H1 (cell line): ENCODE data around the gene TIMM8A. TPM values are rescaled to one million over a fixed set of nuclear protein-coding genes. Genes with fewer than 3 reads are reported as not detected.

Source experiments
- CTCF ChIA-PET: fragments of 300-600 bp; sonication (Branson Sonifier 250); formaldehyde crosslinking; loops from one replicate; lab custom pipeline; 2021; ENCODE audit not compliant: partially characterized antibody; lab: Charles Lee
- POLR2A ChIA-PET: fragments of 300-600 bp; sonication (Branson Sonifier 250); formaldehyde crosslinking; loops from one replicate; lab custom pipeline; 2021; ENCODE audit warnings: inconsistent platforms; ENCODE audit not compliant: partially characterized antibody; lab: Charles Lee
- DNase-seq, 2 experiments: peaks; one replicate each; pipeline versions ENCODE4 v3.0.0 to v3.0.0-alpha.2; 2010 to 2022; ENCODE audit warnings: low spot score in 2 of 2, low read depth in 1 of 2, mixed read lengths in 1 of 2
- FAIRE-seq: peaks from 2 replicates; lab custom pipeline; 2011; peaks lifted over from hg19 to GRCh38; lab: Jason Lieb, UNC
- H2AFZ ChIP-seq: 2 replicates; pipeline ENCODE4 v1.8.1; 2012; ENCODE audit warnings: low read length, inconsistent platforms
- H2AK5ac ChIP-seq: 2 replicates; pipeline ENCODE4 v1.6.1; 2013; ENCODE audit warnings: low read depth, low read length
- H2BK120ac ChIP-seq: replicated peaks from 2 replicates; pipeline ENCODE3; 2013; ENCODE audit warnings: low read depth, low read length, inconsistent platforms
- H2BK12ac ChIP-seq: 2 replicates; pipeline ENCODE4 v1.6.1; 2013; ENCODE audit warnings: low read depth, low read length
- H2BK15ac ChIP-seq: 2 replicates; pipeline ENCODE4 v1.6.1; 2013; ENCODE audit warnings: low read length
- H2BK20ac ChIP-seq: 2 replicates; pipeline ENCODE4 v1.6.1; 2013; ENCODE audit warnings: low read length
- H2BK5ac ChIP-seq: 2 replicates; pipeline ENCODE4 v1.6.1; 2013; ENCODE audit warnings: low read depth, low read length
- H3K14ac ChIP-seq: 2 replicates; pipeline ENCODE4 v1.6.1; 2013; ENCODE audit warnings: inconsistent platforms; ENCODE audit not compliant: insufficient read length
- H3K18ac ChIP-seq: 2 replicates; pipeline ENCODE4 v1.6.1; 2013; ENCODE audit warnings: low read length; ENCODE audit errors: extremely low read depth
- H3K23ac ChIP-seq: 2 replicates; pipeline ENCODE4 v1.6.1; 2013; ENCODE audit warnings: inconsistent platforms; ENCODE audit not compliant: insufficient read length
- H3K23me2 ChIP-seq: 2 replicates; pipeline ENCODE4 v1.6.1; 2013; ENCODE audit warnings: low read depth, low read length
- H3K27ac ChIP-seq: 2 replicates; pipeline ENCODE4 v1.6.1; 2011; ENCODE audit warnings: low read depth, low read length, inconsistent platforms
- H3K27me3 ChIP-seq, 4 experiments: replicated peaks in 1 of 4; 1 replicate in 1 of 4; 2 replicates in 3 of 4; pipeline versions ENCODE4 v1.6.1 to v1.8.1; 2011 to 2013; ENCODE audit warnings: low read length in 3 of 4, mild to moderate bottlenecking in 3 of 4, inconsistent platforms in 2 of 4, mixed read lengths in 2 of 4, moderate library complexity in 1 of 4; ENCODE audit not compliant: control insufficient read depth in 3 of 4, insufficient read depth in 3 of 4; ENCODE audit errors: extremely low read depth in 1 of 4
- H3K36me3 ChIP-seq, 4 experiments: 2 replicates each; pipeline versions ENCODE4 v1.6.1 to v1.8.1; 2011 to 2013; ENCODE audit warnings: mild to moderate bottlenecking in 4 of 4, low read length in 3 of 4, moderate library complexity in 2 of 4, control low read depth in 1 of 4, inconsistent platforms in 1 of 4; ENCODE audit not compliant: insufficient read depth in 4 of 4, control insufficient read depth in 2 of 4
- H3K4ac ChIP-seq: replicated peaks from 2 replicates; pipeline ENCODE3; 2013; ENCODE audit warnings: low read length, low read depth, mixed read lengths, inconsistent platforms; ENCODE audit not compliant: insufficient read length
- H3K4me1 ChIP-seq, 4 experiments: replicated peaks in 1 of 4; 1 replicate in 1 of 4; 2 replicates in 3 of 4; pipeline versions ENCODE4 v1.6.1 to v1.8.1; 2011 to 2013; ENCODE audit warnings: low read length in 3 of 4, inconsistent platforms in 2 of 4, mixed read lengths in 1 of 4; ENCODE audit not compliant: insufficient read depth in 4 of 4, control insufficient read depth in 3 of 4
- H3K4me2 ChIP-seq, 2 experiments: 2 replicates each; pipeline versions ENCODE4 v1.6.1 to v1.8.1; 2011 to 2013; ENCODE audit warnings: low read depth in 2 of 2, low read length in 2 of 2, control low read depth in 1 of 2, inconsistent platforms in 1 of 2, mild to moderate bottlenecking in 1 of 2; ENCODE audit not compliant: insufficient read depth in 1 of 2
- H3K4me3 ChIP-seq, 4 experiments: fragments of 200-600, 300-600 bp in 1 of 4; sonication (generic), shearing (Covaris generic), sonication (Bioruptor Twin) in 1 of 4; 2 replicates each; pipeline versions ENCODE4 v1.5.1 to v1.8.1; 2011 to 2016; ENCODE audit warnings: low read length in 4 of 4, low read depth in 3 of 4, control low read depth in 2 of 4, inconsistent platforms in 2 of 4, mild to moderate bottlenecking in 2 of 4, mixed read lengths in 1 of 4, moderate library complexity in 1 of 4; ENCODE audit not compliant: insufficient read depth in 2 of 4; ENCODE audit errors: extremely low read depth in 1 of 4
- H3K56ac ChIP-seq: replicated peaks from 2 replicates; pipeline ENCODE3; 2013; ENCODE audit warnings: low read depth, mild to moderate bottlenecking, mixed read lengths, low read length, inconsistent platforms; ENCODE audit not compliant: insufficient read length
- H3K79me1 ChIP-seq: 2 replicates; pipeline ENCODE4 v1.6.1; 2013; ENCODE audit warnings: low read depth, low read length, control low read depth
- H3K79me2 ChIP-seq, 2 experiments: 2 replicates each; pipeline versions ENCODE4 v1.6.1 to v1.8.1; 2012 to 2013; ENCODE audit warnings: low read length in 2 of 2, mild to moderate bottlenecking in 2 of 2, inconsistent platforms in 1 of 2; ENCODE audit not compliant: insufficient read depth in 2 of 2, control insufficient read depth in 1 of 2
- H3K9ac ChIP-seq, 4 experiments: replicated peaks in 1 of 4; 1 replicate in 1 of 4; 2 replicates in 3 of 4; pipeline versions ENCODE4 v1.6.1 to v1.8.1; 2011 to 2013; ENCODE audit warnings: low read depth in 3 of 4, low read length in 3 of 4, control low read depth in 2 of 4, mild to moderate bottlenecking in 2 of 4, moderate library complexity in 2 of 4, inconsistent platforms in 1 of 4; ENCODE audit errors: extremely low read depth in 1 of 4
- H3K9me3 ChIP-seq, 2 experiments: 2 replicates each; pipeline versions ENCODE4 v1.6.1 to v1.8.1; 2012 to 2013; ENCODE audit warnings: mild to moderate bottlenecking in 2 of 2, moderate library complexity in 2 of 2, control low read depth in 1 of 2, inconsistent platforms in 1 of 2, low read depth in 1 of 2, low read length in 1 of 2, mixed read lengths in 1 of 2; ENCODE audit not compliant: insufficient read depth in 2 of 2
- H4K20me1 ChIP-seq, 2 experiments: replicated peaks in 1 of 2; 2 replicates each; pipeline versions ENCODE3 to v1.8.1; 2011 to 2013; ENCODE audit warnings: inconsistent platforms in 2 of 2, low read length in 2 of 2, mild to moderate bottlenecking in 1 of 2; ENCODE audit not compliant: insufficient read depth in 2 of 2, control insufficient read depth in 1 of 2
- H4K5ac ChIP-seq: 2 replicates; pipeline ENCODE4 v1.6.1; 2013; ENCODE audit warnings: low read length, low read depth, mixed read lengths, inconsistent platforms; ENCODE audit not compliant: insufficient read length
- H4K8ac ChIP-seq: 2 replicates; pipeline ENCODE4 v1.8.0; 2013; ENCODE audit warnings: mild to moderate bottlenecking, moderate library complexity, low read length, inconsistent platforms; ENCODE audit not compliant: insufficient read depth; ENCODE audit errors: extremely low read depth
- H4K91ac ChIP-seq: replicated peaks from 2 replicates; pipeline ENCODE3; 2013; ENCODE audit warnings: low read length, mixed read lengths, inconsistent platforms; ENCODE audit not compliant: insufficient read length
- EZH2 ChIP-seq: fragments of 200-600 bp; sonication (generic); IDR thresholded peaks from 2 replicates; pipeline ENCODE4 v1.7.1; 2012; ENCODE audit warnings: low read depth, mild to moderate bottlenecking, moderate library complexity, low read length, inconsistent platforms; ENCODE audit not compliant: severe bottlenecking
- POU5F1 ChIP-seq: IDR thresholded peaks from 2 replicates; pipeline ENCODE4 v1.6.1; 2011; ENCODE audit warnings: low read depth, mild to moderate bottlenecking, low read length, moderate library complexity
- RBBP5 ChIP-seq: IDR thresholded peaks from 2 replicates; pipeline ENCODE4 v1.7.1; 2012; ENCODE audit warnings: low read depth, mild to moderate bottlenecking, inconsistent platforms, low read length, moderate library complexity, borderline replicate concordance
- SIN3A ChIP-seq, 2 experiments: IDR thresholded peaks in 1 of 2; conservative IDR thresholded peaks in 1 of 2; 2 replicates each; pipeline ENCODE4 v1.6.1; 2011 to 2012; ENCODE audit warnings: low read length in 2 of 2, improper control_type of control experiment in 1 of 2, low read depth in 1 of 2, mild to moderate bottlenecking in 1 of 2
- WGBS, 2 experiments: shearing (Covaris generic) in 1 of 2; methylation state at CpG; one replicate each; pipeline versions ENCODE4 v1.1.6 to v1.1.7; 2013 to 2015; ENCODE audit warnings: low lambda C conversion rate in 2 of 2, mixed read lengths in 2 of 2, inconsistent platforms in 1 of 2, low coverage in 1 of 2, missing lambda C conversion rate in 1 of 2; ENCODE audit not compliant: insufficient replicate concordance in 2 of 2, insufficient coverage in 1 of 2, insufficient read length in 1 of 2; ENCODE audit errors: extremely low coverage in 1 of 2, missing lambda C conversion rate in 1 of 2; 5-methylcytosine and 5-hydroxymethylcytosine counted together
- polyA plus RNA-seq, 7 experiments: library from polyadenylated mRNA; depleted of rRNA in 3 of 7; stranded (reverse) in 5 of 7; unstranded in 2 of 7; fragments of >200 nt in 5 of 7; fragments of 200-250 nt in 2 of 7; gene quantifications; 1 replicate in 5 of 7; 2 replicates in 1 of 7; 4 replicates in 1 of 7; pipeline versions ENCODE4 v1.2.1 to v1.2.3, GENCODE V29; 2011 to 2013; ENCODE audit warnings: missing spikeins in 2 of 7, mixed read lengths in 2 of 7
- total RNA-seq: library from RNA; stranded (reverse); fragmentation: NEBNext Ultra II Directional; extraction: Animal tissue kit (Norgen Biotek cat#: 25700); gene quantifications from 2 replicates; pipeline ENCODE4 v1.2.1, GENCODE V29; 2021
- TF ChIP-seq, protein P1 (sequence below): IDR thresholded peaks from 2 replicates; pipeline ENCODE4 v1.6.1; 2011; ENCODE audit warnings: low read depth, mild to moderate bottlenecking, low read length; ENCODE audit not compliant: insufficient read depth

The TIMM8A gene
- total and polyA plus RNA-seq, 2 of the 8 experiments (the other 6 are each of a cell fraction or from before 2014, with no cell fraction given) = 16.1 to 38.1 TPM

GRCh38 chrX:101386542-101386885 lies 38.0 kb upstream of the TIMM8A start:
- ChIA-PET POLR2A (no interaction called here), CTCF (interaction anchor here (1.2 kb wide), 1 partner anchor 28 kb away, joined by 3 read pairs; no protein-coding TSS in a partner anchor)
- Histone ChIP-seq H2BK15ac (no peak overlapping the region), H2AFZ (no peak overlapping the region), H4K91ac (no peak overlapping the region), H3K27ac (no peak overlapping the region), H2BK120ac (no peak overlapping the region), H3K9me3 (no peaks in the 10 kb centered on the region), H3K4me2 (no peak overlapping the region), H4K8ac (no peak overlapping the region), H3K23ac (no peak overlapping the region), H3K79me2 (peaks cover 0 to 5% of the 10 kb centered on the region in 2 experiments; a peak in 2 of 4 replicates), H4K20me1 (no peaks in the 10 kb centered on the region), H3K36me3 (peaks cover 0 to 2% (median 0%) of the 10 kb centered on the region in 4 experiments; a peak in 2 of 8 replicates), H2AK5ac (no peak overlapping the region), H3K18ac (no peak overlapping the region), H2BK20ac (no peak overlapping the region), H2BK12ac (no peak overlapping the region), H3K56ac (no peak overlapping the region), H4K5ac (no peak overlapping the region), H3K23me2 (0 out of 2 replicates have a peak, but pooled peaks cover 3% of the 10 kb centered on the region), H3K14ac (no peak overlapping the region), H2BK5ac (no peak overlapping the region), H3K4me1 (no peaks in the 10 kb centered on the region), H3K4ac (no peak overlapping the region), H3K9ac (no peak overlapping the region), H3K4me3 (no peak overlapping the region), H3K27me3 (no peaks in the 10 kb centered on the region), H3K79me1 (no peaks in the 10 kb centered on the region)
- no peak for FAIRE-seq
- DNase-seq = no peak
- WGBS, 2 experiments = 90% methylated on average over 5 of the region's 6 CpGs; no CpG with 5 or more reads in 1 of the 2 experiments
- no peak for TF ChIP-seq RBBP5
- no peak for TF ChIP-seq EZH2
- TF ChIP-seq SIN3A (conservative IDR thresholded peaks at IDR 0.05 in 1 of 2, IDR thresholded peaks at IDR 0.05 in 1 of 2; ENCODE audit: low read depth in 1 of 2, low read length in 2 of 2) = no peak
- TF ChIP-seq, protein P1, sequence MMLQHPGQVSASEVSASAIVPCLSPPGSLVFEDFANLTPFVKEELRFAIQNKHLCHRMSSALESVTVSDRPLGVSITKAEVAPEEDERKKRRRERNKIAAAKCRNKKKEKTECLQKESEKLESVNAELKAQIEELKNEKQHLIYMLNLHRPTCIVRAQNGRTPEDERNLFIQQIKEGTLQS = no peak
- TF ChIP-seq POU5F1 = no peak
